ENCODE results near the gene SRI.
"Not testable (repeated sequence)": the region's sequence is repeated elsewhere in the genome, so short reads cannot be mapped to it uniquely, and the experiment has no call there.

SRI gene

GRCh38 chr7:88176190-88176589, 43.6 kb downstream of the SRI start:
- no peak for DNase-seq (ENCODE audit: low read depth)

DNA sequence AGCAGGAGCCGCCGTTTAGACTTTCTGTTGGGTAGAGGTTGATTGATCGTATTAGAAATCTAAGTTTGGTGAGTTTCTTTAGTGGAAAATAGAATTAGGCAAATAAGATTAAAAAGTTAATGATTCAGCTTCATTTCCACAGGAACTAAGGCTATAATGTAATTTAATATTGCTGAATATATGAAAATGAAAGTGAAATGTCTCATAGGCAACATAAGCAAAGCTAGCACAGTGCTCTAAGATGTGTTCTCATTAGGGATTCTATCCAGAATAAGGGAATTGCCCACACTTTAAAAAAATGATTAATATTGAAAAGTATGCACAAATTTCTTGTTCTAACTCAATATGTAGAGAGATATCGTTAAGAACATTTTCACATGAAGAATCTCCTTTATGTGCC, 47.0 kb downstream of the SRI start:
- no peak for DNase-seq (ENCODE audit: low read depth)

DNA sequence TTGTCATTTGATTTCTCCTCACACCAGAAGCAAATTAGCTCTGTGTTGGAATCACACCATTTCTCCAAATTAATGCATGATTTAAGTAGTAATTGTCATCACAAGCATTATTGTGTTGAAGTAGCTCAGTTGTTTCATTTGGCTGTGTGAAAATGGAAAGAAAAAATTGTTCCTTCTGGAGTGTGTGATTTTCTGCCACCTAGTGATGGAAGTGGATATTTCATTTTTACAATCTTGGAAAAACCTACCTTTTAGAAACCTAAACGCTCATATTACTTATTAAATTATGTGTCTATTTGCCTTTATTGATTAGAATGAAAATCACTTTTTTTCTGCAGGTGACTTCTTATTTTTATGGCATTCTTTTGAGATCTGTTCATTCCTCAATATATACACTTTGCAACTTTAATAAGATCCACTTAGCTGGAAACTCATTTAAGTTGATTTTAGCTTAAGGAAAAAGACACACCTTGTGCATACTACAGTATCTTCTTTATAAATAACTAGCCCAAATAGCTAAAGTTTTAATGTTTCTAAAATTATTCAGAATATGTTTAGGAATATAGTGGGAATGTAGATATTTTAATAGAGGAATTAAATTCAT, 50.0 kb downstream of the SRI start:
- peak; percentile 6 for DNase-seq (ENCODE audit: low read depth)

DNA sequence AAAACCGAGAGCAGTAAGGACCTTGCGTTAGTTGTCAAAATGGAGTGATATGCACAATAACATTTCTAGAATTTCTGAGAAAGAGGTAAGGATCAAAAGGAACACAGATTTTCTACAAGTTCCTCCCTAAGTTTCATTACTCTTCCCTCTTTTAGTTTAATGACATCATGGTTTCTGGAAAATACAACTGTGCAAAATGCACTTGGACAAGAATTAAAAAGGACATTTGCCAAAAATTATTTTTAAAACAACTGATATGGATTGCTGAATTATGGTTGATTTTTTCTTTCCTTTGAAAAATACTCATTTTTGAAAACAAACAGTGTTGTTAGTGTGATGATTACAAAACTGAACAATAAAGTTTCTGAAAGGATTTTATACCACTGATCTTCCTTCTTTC, 52.1 kb downstream of the SRI start:
- DNase-seq (ENCODE audit: low read depth), result no peak

GRCh38 chr7:88167223-88167622, 52.6 kb downstream of the SRI start:
- no peak for DNase-seq (ENCODE audit: low read depth)

GRCh38 chr7:88165697-88166096, 54.1 kb downstream of the SRI start:
- peak; percentile 6 for DNase-seq (ENCODE audit: low read depth)

DNA sequence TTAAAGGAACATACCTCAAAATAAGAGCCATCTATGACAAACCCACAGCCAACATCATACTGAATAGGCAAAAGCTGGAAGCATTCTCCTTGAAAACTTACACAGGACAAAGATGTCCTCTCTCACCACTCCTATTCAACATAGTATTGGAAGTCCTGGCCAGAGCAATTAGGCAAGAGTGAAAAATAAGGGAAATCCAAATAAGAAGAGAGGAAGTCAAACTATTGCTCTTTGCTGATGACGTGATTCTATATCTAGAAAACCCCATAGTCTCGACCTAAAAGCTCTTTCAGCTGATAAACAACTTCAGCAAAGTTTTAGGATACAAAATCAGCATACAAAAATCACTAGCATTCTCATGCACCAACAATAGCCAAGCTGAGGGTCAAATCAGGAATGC, 60.1 kb downstream of the SRI start:
- DNase-seq (ENCODE audit: low read depth), result not testable (repeated sequence)

DNA sequence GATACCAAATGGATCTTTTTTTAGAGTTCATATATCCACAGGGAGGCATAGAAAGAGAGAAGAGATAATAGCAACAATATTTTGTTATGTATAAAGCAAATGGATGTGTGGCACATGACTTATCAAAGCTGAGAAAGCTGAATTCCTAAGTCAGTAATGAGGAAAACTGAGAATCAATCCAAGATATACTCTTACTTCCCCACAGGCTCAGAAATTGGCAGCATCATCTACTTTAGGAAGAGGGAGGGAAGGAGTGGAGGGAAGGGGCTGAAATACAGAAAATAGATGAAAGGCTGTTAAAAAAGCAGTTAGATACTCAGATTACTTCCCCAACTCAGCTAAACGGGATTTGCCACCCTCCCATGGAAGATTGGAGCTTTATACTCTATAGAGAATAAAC, 63.5 kb downstream of the SRI start:
- no peak for DNase-seq (ENCODE audit: low read depth)

- no peak for DNase-seq (ENCODE audit: low read depth)
These were observed 64.1 kb downstream of the SRI start for GRCh38 chr7:88155756-88156155.
